GM12873 (cell line): ENCODE measurements around the gene TERT.

ENCODE experiments used
- TF ChIP-seq, protein P1 (sequence below): IDR thresholded peaks from 2 replicates; pipeline ENCODE4 v1.5.1; 2012; ENCODE audit warnings: low read depth, mild to moderate bottlenecking, moderate library complexity, low read length, control low read depth; ENCODE audit not compliant: insufficient read depth; ENCODE audit errors: missing control alignments

The TERT gene

DNA sequence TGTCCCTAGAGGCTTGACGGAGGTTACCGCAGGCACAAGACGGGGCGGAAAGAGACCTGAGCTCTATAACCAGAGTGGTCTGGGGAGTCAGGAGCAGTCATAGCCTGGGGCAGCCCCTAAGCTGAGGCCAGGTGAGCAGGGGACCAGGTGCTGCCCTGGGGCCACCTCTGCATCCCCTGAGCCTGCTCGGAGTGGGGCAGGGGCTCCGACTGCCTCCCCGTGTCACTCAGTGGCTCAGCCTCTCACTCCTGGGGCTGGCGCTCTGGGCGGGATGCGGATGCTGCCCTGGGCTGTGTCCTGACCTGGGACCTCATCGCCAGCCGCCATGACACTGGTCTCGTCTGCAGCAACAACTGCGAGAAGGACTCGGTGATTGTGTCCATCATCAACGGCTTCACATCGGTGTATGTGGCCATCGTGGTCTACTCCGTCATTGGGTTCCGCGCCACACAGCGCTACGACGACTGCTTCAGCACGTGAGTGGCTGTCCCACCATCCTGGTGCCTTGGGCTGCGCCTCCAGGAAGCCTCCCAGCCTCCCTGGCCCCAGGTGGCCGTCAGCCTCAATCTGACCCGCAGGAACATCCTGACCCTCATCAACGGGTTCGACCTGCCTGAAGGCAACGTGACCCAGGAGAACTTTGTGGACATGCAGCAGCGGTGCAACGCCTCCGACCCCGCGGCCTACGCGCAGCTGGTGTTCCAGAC is 78.5 kb downstream of the TERT start:
- TF ChIP-seq, protein P1, sequence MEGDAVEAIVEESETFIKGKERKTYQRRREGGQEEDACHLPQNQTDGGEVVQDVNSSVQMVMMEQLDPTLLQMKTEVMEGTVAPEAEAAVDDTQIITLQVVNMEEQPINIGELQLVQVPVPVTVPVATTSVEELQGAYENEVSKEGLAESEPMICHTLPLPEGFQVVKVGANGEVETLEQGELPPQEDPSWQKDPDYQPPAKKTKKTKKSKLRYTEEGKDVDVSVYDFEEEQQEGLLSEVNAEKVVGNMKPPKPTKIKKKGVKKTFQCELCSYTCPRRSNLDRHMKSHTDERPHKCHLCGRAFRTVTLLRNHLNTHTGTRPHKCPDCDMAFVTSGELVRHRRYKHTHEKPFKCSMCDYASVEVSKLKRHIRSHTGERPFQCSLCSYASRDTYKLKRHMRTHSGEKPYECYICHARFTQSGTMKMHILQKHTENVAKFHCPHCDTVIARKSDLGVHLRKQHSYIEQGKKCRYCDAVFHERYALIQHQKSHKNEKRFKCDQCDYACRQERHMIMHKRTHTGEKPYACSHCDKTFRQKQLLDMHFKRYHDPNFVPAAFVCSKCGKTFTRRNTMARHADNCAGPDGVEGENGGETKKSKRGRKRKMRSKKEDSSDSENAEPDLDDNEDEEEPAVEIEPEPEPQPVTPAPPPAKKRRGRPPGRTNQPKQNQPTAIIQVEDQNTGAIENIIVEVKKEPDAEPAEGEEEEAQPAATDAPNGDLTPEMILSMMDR, result no peak

- TF ChIP-seq, protein P1, result no peak
These were observed 79.4 kb downstream of the TERT start for GRCh38 chr5:1215320-1216096.

GRCh38 chr5:1214936-1215220 is 80.0 kb downstream of the TERT start:
- TF ChIP-seq, protein P1, result no peak

- TF ChIP-seq, protein P1, result no peak
These were observed 80.5 kb downstream of the TERT start for GRCh38 chr5:1214163-1214935.

- TF ChIP-seq, protein P1, result no peak
These were observed 81.2 kb downstream of the TERT start for GRCh38 chr5:1213508-1214162.

DNA sequence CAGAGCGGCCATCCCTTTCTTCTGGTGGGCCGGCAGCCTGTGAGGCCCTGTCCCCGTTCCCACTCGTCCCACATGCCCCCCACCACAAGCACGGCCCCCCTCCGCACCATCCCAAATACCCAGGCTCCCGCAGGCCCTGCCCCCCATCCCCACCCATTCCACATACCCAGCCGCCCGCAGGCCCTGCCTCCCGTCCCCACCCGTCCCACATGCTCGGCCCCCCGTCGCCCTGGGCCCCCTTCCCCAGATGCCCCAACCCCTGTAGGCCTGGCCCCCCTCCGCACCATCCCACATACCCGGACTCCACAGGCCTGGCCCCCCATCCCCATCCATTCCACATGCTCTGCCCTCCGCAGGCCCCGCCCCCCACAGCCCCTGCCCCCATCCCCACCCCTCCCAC is 82.0 kb downstream of the TERT start:
- TF ChIP-seq, protein P1, result no peak
